Thyroid gland (tissue), 4 donors: Measurements from ENCODE around the gene SH3TC1.

Experiments used
- CTCF ChIP-seq, 6 experiments: fragments of 200-600 bp in 3 of 6; fragments of 450-650 bp in 3 of 6; sonication (generic) in 3 of 6; IDR thresholded peaks; one replicate each; pipeline ENCODE4 v1.5.1; 2016 to 2019; ENCODE audit warnings: antibody characterized with exemption in 6 of 6, mild to moderate bottlenecking in 2 of 6, inconsistent platforms in 1 of 6, moderate library complexity in 1 of 6
- POLR2A ChIP-seq, 2 donors: fragments of 450-650 bp; IDR thresholded peaks; one replicate each; pipeline ENCODE4 v1.6.1; 2017; ENCODE audit warnings: antibody characterized with exemption in 2 of 2, mild to moderate bottlenecking in 2 of 2, moderate library complexity in 1 of 2

- TF ChIP-seq CTCF (IDR thresholded peaks at IDR 0.05) (no peak), POLR2A (IDR thresholded peaks at IDR 0.05) (no peak)
These were observed 7.8 kb upstream of the SH3TC1 start for GRCh38 chr4:8191136-8191747.
